Measurements from ENCODE around the gene PLEKHG1. TPM values are rescaled to one million over a fixed set of nuclear protein-coding genes. Genes with fewer than 3 reads are reported as not detected.

PLEKHG1 gene
- polyA plus RNA-seq, 1 experiment: 0.16 TPM

DNA sequence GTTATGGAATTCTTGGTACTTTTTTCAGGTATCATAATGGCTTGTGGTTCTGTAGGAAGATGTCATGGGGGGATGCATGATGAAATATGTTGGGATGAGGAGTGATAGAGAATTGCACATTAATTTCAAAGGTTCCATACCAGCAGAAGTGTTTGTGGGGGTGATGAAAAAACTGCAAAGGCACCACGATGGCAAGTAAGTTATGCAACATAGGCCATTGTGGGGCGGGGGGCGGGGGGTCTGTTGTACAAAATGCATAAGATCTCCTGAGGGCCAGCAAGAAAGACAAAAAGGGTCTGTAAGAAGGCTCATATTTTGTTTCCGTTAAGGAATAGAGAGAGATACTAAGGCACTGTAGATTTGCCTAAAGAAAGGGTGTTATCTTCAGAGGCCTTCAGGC is 26.2 kb downstream of the PLEKHG1 start:
- Histone ChIP-seq H3K27me3 (ENCODE audit: control insufficient read depth, insufficient read depth, low read length) (peaks cover 1% of the 10 kb centered on the region), H3K27ac (ENCODE audit: low read depth, low read length) (no peak overlapping the region), H3K4me3 (ENCODE audit: low read depth, low read length) (no peak overlapping the region), H3K9me3 (ENCODE audit: control insufficient read depth, insufficient read depth, low read length) (no peaks in the 10 kb centered on the region; the same call in 1 of the 2 replicates)
- ChIA-PET CTCF (interaction anchor here (0.6 kb wide), 1 partner anchor 544 kb away, joined by 3 read pairs; no protein-coding TSS in a partner anchor), POLR2A (no interaction called here)
- TF ChIP-seq CTCF (IDR thresholded peaks at IDR 0.05; ENCODE audit: low read depth, low read length): no peak
- DNase-seq (ENCODE audit: low read depth, low spot score): no peak

DNA sequence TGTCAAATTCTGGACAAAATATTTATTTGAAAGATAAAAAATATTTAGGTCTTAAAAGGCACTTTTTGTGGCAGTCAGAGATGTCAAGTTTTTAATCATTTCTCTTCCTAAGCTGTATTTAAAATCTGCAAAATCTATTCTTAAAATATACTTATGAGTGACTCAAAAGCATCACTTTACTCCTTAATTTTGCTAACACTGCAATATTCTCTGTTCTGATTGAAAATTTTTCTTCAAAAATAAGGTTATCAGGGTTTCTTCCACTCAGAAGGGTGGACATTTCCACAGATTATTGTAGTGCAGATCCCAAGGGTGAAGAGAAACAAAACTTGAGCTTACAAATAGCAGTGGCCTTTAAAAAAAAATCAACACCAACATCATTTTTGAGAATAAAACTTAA is 27.5 kb downstream of the PLEKHG1 start:
- POLR2A ChIA-PET: no interaction called here
- peaks cover 5% of the 10 kb centered on the region for H3K27me3 ChIP-seq (ENCODE audit: control insufficient read depth, insufficient read depth, low read length)
- CTCF ChIA-PET: interaction anchor here (0.6 to 0.8 kb wide), 2 partner anchors 27 to 33 kb away, joined by 3 read pairs; no protein-coding TSS in a partner anchor
- no peak for DNase-seq (ENCODE audit: low read depth, low spot score)
- H3K9me3 ChIP-seq (ENCODE audit: control insufficient read depth, insufficient read depth, low read length): no peaks in the 10 kb centered on the region; the same call in 1 of the 2 replicates
- no peak overlapping the region for H3K4me3 ChIP-seq (ENCODE audit: low read depth, low read length)
- no peak for TF ChIP-seq CTCF (IDR thresholded peaks at IDR 0.05; ENCODE audit: low read depth, low read length)
- no peak overlapping the region for H3K27ac ChIP-seq (ENCODE audit: low read depth, low read length)

DNA sequence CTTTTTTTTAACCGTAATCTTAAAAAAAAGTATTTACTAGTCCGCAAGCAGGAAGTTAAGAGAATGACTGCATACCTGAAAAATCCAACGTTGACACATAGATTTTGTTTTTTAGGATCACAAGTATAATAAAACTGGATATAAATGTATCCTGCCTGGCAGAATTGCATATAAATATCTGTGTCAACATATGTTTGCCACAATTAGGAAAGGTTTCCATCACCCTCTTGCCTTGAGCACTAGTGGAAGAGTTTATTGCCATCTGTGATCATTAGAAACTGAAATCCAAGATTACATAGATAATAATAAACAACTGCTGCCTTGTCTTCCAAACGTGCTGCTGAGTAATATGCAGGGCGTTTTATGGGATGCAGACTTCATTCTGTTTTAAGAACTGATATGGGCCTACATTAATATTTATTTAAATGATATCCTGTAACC is 27.9 kb downstream of the PLEKHG1 start:
- no peak for TF ChIP-seq CTCF (IDR thresholded peaks at IDR 0.05; ENCODE audit: low read depth, low read length)
- no peak overlapping the region for H3K4me3 ChIP-seq (ENCODE audit: low read depth, low read length)
- POLR2A ChIA-PET: no interaction called here
- CTCF ChIA-PET: interaction anchor here (0.6 to 0.8 kb wide), 2 partner anchors 27 to 33 kb away, joined by 3 read pairs; no protein-coding TSS in a partner anchor
- no peak overlapping the region for H3K27ac ChIP-seq (ENCODE audit: low read depth, low read length)
- H3K27me3 ChIP-seq (ENCODE audit: control insufficient read depth, insufficient read depth, low read length): peaks cover 5% of the 10 kb centered on the region
- H3K9me3 ChIP-seq (ENCODE audit: control insufficient read depth, insufficient read depth, low read length): no peaks in the 10 kb centered on the region; the same call in 1 of the 2 replicates
- DNase-seq (ENCODE audit: low read depth, low spot score): no peak

- no peak for DNase-seq (ENCODE audit: low read depth, low spot score)
- POLR2A ChIA-PET: no interaction called here
- no peak for TF ChIP-seq CTCF (IDR thresholded peaks at IDR 0.05; ENCODE audit: low read depth, low read length)
- H3K4me3 ChIP-seq (ENCODE audit: low read depth, low read length): no peak overlapping the region
- peaks cover 5% of the 10 kb centered on the region for H3K27me3 ChIP-seq (ENCODE audit: control insufficient read depth, insufficient read depth, low read length)
- no peaks in the 10 kb centered on the region; the same call in 1 of the 2 replicates for H3K9me3 ChIP-seq (ENCODE audit: control insufficient read depth, insufficient read depth, low read length)
- CTCF ChIA-PET: no interaction called here
- H3K27ac ChIP-seq (ENCODE audit: low read depth, low read length): no peak overlapping the region
Measured at GRCh38 chr6:150628908-150629307, 29.2 kb downstream of the PLEKHG1 start.

- CTCF ChIA-PET: no interaction called here
- H3K27me3 ChIP-seq (ENCODE audit: control insufficient read depth, insufficient read depth, low read length): peaks cover 5% of the 10 kb centered on the region
- no peak for TF ChIP-seq CTCF (IDR thresholded peaks at IDR 0.05; ENCODE audit: low read depth, low read length)
- POLR2A ChIA-PET: no interaction called here
- no peak overlapping the region for H3K4me3 ChIP-seq (ENCODE audit: low read depth, low read length)
- no peaks in the 10 kb centered on the region for H3K9me3 ChIP-seq (ENCODE audit: control insufficient read depth, insufficient read depth, low read length)
- H3K27ac ChIP-seq (ENCODE audit: low read depth, low read length): no peak overlapping the region
- DNase-seq (ENCODE audit: low read depth, low spot score): no peak
Measured at GRCh38 chr6:150631283-150631983, 31.7 kb downstream of the PLEKHG1 start.
